ENCODE results near the gene RASSF4.

RASSF4 gene

DNA sequence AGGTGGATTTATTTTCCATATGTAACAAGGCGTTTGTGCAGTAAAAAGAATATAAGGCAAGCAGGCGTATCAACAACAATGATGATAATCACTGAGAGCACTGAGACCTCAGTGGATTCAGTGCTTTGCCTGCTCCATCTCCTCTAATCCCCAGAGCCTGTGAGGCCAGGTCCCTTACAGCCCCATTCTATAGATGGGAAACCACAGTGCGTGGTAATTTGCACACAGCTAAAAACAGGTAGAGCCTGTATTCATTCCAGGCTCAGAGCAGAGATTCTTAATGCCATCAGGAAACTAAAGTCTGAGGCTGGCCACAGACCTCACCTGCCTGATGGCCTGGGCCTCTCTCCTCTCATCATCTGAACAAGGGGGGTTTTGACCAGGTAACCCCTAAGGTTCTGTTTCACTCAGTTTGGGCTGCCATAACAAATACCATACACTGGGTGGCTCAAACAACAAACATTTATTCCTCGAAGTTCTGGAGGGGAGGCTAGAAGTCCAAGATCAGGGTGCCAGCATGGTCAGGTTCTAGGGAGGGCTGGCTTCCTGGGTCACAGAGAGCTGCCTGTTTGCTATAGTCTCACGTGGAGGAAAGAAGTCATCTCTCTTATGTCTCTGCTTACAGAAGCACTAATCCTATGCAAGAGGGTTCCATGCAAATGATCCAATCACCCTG, 10.3 kb upstream of the RASSF4 start:
- no peak for ATAC-seq

GRCh38 chr10:44949915-44950314, 9.7 kb upstream of the RASSF4 start:
- no peak for ATAC-seq

DNA sequence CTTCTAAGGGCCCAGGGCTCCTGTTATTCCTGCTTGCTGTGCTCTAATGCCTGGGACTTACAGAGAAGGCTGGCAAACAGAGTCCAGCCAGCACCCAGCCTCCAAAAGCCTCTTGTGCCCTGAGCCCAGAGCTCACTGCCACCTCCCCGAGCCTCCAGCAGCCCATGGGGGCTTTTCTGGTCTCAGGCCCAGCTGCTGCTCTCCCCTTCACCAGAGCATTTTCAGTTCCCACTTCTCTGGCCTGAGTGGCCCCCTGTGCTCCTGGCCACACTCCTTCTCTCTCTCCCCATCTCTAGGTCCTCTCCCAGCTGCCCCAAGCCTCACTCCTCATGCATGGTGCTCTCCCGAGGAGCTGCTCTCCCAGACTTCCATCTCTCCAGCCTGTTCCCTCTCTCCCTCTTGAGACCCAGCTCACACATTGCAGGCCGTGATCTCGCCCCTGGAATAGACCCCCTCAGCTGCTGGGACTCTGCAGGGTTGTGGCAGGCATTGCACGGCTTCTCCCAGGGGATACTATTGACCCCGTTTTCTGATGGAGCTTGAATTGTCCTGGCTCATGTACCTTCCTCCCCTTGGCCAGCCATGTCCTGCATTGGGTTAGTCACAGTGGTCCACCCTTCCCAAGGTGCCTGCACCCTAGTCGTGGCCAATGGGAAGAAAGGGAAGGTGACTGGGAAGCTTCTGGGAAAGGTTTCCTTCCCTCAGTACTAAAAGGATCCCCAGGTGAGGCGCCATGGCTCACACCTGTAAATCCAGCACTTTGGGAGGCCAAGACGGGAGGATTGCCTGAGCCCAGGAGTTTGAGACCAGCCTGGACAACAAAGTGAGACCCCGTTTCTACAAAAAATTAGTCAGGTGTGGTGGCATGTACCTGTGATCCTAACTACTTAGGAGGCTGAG, 9.0 kb upstream of the RASSF4 start:
- no peak for ATAC-seq

- no peak for ATAC-seq
Observed at GRCh38 chr10:44951576-44952226, 7.9 kb upstream of the RASSF4 start.

GRCh38 chr10:44952779-44953231, 6.8 kb upstream of the RASSF4 start:
- ATAC-seq: no peak

DNA sequence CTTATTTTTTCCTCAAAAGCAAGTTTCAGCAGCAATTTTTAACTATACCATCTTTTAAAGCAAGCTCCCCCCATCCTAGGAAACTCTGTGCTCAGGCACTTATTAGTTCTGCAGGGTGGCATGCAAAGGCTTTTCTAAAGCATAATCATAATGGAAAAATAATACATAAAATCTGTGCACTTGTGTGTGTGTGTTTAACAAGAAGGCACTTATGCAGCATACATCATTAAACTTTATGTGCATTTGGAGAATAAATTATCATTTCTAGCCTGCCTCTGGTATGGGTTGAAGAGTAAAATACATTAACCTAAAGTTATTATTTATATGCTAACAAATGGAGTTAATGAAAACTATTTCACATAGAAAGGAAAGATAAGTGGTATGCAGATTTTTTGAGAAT, 5.6 kb upstream of the RASSF4 start:
- no peak for ATAC-seq

DNA sequence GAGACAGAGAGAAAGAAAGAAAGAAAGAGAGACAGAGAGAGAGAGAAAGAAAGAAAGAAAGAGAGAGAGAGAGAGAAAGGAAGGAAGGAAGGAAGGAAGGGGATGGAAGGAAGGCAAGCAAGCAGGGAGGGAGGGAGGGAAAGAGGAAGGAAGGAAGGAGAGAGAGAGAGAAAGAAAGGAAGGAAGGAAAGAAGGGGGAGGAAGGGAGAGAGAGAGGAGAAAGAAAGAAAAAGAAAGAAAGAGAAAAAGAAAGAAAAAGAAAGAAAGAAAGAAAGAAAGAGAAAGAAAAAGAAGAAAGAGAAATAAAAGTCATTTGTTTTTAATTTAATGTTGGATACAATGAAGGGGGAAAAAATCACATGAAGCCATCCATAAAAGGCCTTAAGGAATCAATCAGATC, 4.6 kb upstream of the RASSF4 start:
- ATAC-seq: no peak

DNA sequence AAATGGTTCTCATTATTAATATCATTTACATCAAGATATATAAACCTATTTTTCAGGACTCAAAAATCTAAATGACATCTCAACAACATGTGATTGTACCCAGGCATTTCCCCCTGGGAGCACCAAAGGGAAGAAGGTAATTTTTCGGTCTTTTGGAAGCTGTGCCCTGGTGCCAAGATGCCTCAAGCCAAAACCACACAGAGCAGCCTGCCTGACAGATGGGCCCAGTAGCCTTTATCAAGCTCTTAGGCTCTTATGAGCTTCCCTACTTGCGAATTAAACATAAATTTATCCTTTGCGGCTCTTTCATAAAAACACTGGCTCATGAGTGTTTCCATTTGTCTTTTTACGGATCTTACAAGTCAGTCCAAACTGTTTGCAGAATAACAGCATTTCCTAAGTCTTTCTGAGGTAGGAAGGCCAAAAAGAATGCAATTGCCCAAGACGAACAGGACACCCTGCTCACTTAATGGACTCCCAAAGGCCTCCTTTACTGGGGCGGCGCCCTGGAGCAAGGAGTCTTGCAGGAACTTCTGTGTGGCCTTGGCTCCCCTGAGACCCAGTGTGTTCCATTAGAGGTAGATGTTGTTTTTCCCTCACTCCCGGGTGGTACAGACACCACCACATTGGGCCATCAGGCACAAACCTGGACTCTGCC, 4.1 kb upstream of the RASSF4 start:
- no peak for ATAC-seq

- ATAC-seq: no peak
Observed at GRCh38 chr10:44956226-44956625, 3.4 kb upstream of the RASSF4 start.

GRCh38 chr10:44956717-44957706, 2.6 kb upstream of the RASSF4 start:
- no peak for ATAC-seq

DNA sequence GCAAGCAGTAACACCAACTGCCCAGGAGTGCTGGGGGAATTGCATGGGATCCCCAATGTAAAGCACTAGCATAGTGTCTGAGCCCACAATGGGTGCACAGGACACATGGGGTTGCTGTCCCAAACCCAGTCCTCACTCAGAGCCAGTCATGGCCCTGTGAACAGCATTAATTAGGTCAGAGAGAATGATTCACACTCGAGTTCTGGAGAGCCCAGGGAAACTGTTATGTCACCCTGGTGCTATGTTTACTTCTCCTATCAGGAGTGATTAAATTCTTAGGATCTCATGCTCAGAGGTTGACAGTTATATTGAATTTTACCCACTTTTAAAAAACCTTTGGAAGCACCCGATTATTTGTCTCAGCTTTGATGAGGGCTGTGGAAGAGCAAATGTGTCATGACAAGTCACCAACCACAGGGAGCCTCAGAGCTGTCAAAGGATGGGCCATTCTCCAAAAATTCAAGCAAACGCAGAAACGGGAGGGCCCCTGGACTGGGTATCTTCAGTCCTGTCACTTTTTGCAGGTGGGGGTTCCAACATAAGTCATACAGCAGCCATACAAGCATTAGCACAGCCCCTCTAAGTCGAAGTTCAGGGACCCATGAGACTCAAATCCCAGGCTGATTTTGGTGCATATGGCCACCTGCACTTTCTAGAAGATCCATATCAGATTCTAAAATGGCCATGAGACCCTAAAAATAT, 1.3 kb upstream of the RASSF4 start:
- ATAC-seq: no peak

DNA sequence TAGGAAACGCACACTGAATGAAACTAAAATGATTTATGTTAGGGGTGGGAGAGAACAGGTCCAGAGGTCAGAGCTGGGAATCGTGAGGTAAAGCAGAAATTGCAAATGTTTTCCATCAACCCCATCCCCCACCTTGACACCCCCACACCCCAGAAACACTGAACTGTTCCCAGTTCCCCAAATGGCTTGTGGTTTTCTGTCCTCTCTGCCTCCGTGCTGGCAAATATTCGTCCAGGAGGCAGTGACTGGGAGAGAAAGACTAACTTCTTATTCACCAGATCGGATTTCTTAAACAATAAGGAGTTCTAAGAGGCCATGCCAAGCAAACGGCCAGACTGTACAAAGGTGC, 730 bp upstream of the RASSF4 start:
- ATAC-seq: no peak

- no peak for ATAC-seq
Observed at GRCh38 chr10:44960088-44960460, 472 bp downstream of the RASSF4 start.

DNA sequence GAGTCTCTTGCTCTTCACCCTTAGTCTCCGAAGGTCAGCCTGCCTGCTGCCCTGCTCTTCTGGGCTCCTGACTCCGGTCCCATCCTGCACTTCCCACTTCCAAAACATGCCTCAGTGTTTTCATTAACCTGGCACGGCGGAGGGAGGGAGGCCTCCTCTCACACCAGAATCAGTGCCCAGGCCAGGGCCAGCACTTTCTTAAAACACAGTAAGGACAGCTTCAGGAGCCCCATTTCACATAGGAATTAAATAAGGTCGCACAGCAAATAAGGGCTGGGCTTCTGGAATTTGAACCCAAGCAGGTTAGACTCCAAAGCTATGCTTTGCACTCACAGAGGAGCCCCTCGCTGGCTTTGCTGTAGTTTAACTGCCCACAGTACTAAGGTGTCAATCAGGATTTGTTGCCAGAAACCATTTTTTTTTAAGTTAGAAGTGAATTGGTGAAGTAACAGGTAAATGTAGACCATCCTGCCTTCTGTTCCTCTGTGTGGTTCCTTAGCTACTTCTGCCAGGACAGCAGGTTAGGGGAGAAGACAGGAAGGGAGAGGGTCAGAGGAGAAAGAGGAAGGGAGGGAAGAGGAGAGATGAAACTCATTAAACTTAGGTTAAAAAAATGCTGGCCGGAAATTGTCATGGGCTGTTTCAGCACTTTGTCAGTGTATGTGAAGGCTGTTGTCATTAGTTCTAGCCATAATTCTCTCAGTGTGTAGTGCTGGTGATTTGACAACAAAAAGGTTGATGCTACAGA, 1.1 kb downstream of the RASSF4 start:
- ATAC-seq: no peak

- no peak for ATAC-seq
Observed at GRCh38 chr10:44961230-44961571, 1.6 kb downstream of the RASSF4 start.

DNA sequence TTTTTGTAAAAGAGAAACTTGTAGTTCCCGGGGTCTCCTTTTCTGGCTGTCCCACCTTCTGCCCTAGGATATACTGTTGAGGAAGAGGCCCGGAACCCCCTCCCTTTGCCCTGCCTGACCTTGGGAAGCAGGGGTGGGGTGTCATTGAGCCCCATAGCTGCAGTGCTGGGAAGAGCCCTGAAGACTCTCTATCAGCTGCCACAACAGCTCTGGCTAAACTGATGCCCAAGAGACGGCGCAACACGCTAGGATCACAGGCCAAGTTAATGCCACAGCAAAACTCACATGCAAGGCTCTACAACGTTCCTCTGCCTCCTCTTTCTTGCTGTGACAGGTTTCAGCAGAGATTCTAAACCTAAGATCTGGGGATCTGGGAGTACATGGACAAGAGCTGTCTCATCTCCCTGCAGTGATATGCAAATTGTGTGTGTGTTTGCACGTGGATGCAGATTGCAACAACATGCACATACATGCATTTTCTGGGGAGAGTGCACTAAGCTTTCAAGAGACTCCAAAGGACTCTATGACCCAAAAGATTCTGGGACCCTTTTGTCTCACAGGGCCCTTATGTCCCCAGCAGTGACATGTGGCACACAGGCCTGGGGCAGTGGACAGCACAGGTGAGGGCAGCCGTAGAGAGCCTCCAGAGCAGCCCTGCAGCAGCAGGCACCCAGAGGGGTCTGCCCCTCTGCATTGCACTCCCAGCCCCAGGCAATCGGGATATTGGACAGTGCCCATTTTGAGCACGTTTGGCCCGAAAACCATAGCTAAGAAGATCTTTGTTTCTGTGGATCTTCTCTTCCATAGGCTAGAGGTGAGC, 2.5 kb downstream of the RASSF4 start:
- ATAC-seq: no peak

- no peak for ATAC-seq
Observed at GRCh38 chr10:44962870-44963738, 3.5 kb downstream of the RASSF4 start.

GRCh38 chr10:44963772-44964633, 4.4 kb downstream of the RASSF4 start:
- ATAC-seq: no peak

All from activated CD4-positive, CD25-positive, alpha-beta regulatory T cell treated with anti-CD3 and anti-CD28 coated beads, Interleukin-2, amount 50 U/mL, for 24 hours (primary cell).